CMK (cell line): ENCODE results near the gene KRT25.
A peak's percentile ranks its signal among the peaks of the same experiment; 100 is the strongest.

ENCODE experiments used
- DNase-seq: peaks from one replicate; pipeline ENCODE4 v3.0.0-alpha.2; 2010; ENCODE audit warnings: low read depth

The KRT25 gene

GRCh38 chr17:40755231-40755630 lies at the start of gene KRT25:
Gene KRT25, minus strand, starts transcription at chr17:40755331. Its CDS starts 60 bp downstream, at chr17:40755271.
- no peak for DNase-seq

- peak; percentile 34 for DNase-seq
Observed at GRCh38 chr17:40803617-40804082, 48.5 kb upstream of the KRT25 start.

GRCh38 chr17:40801157-40801556 lies 46.0 kb upstream of the KRT25 start:
- DNase-seq = no peak

GRCh38 chr17:40800381-40800780 lies 45.2 kb upstream of the KRT25 start:
- DNase-seq = no peak

GRCh38 chr17:40799859-40800258 lies 44.7 kb upstream of the KRT25 start, which contains the start of gene KRT28:
Gene KRT28, minus strand, starts transcription at chr17:40799959. Its CDS starts 66 bp downstream, at chr17:40799893.
- DNase-seq = no peak

- no peak for DNase-seq
Observed at GRCh38 chr17:40796846-40797245, 41.7 kb upstream of the KRT25 start.

- no peak for DNase-seq
Observed at GRCh38 chr17:40795019-40795667, 40.0 kb upstream of the KRT25 start.

- DNase-seq = no peak
Observed at GRCh38 chr17:40794466-40794865, 39.3 kb upstream of the KRT25 start.

GRCh38 chr17:40793832-40794231 lies 38.7 kb upstream of the KRT25 start:
- no peak for DNase-seq

- no peak for DNase-seq
Observed at GRCh38 chr17:40791787-40792436, 36.8 kb upstream of the KRT25 start.

- no peak for DNase-seq
Observed at GRCh38 chr17:40791111-40791510, 36.0 kb upstream of the KRT25 start.

GRCh38 chr17:40782450-40782849 lies 27.3 kb upstream of the KRT25 start, which contains the start of gene KRT27:
Gene KRT27, minus strand, starts transcription at chr17:40782550. Its CDS starts 57 bp downstream, at chr17:40782493.
- DNase-seq = no peak

GRCh38 chr17:40779181-40779909 lies 24.2 kb upstream of the KRT25 start:
- DNase-seq = no peak

GRCh38 chr17:40778461-40778860 lies 23.3 kb upstream of the KRT25 start:
- DNase-seq = no peak

- no peak for DNase-seq
Observed at GRCh38 chr17:40777971-40778370, 22.8 kb upstream of the KRT25 start.

GRCh38 chr17:40777459-40777858 lies 22.3 kb upstream of the KRT25 start:
- no peak for DNase-seq

- DNase-seq = no peak
Observed at GRCh38 chr17:40775945-40776344, 20.8 kb upstream of the KRT25 start.

- no peak for DNase-seq
Observed at GRCh38 chr17:40772101-40772500, 17.0 kb upstream of the KRT25 start, which contains the start of gene KRT26. Gene KRT26, minus strand, starts transcription at chr17:40772201. Its CDS starts 88 bp downstream, at chr17:40772113.

GRCh38 chr17:40765657-40766056 lies 10.5 kb upstream of the KRT25 start:
- no peak for DNase-seq

- no peak for DNase-seq
Observed at GRCh38 chr17:40763752-40764151, 8.6 kb upstream of the KRT25 start.

- DNase-seq = no peak
Observed at GRCh38 chr17:40760105-40761016, 5.2 kb upstream of the KRT25 start.

- DNase-seq = no peak
Observed at GRCh38 chr17:40753804-40754203, 1.3 kb downstream of the KRT25 start.
